Astrocyte (in vitro differentiated cells and primary cell): ENCODE results near the gene MYO19. TPM values are rescaled to one million over a fixed set of nuclear protein-coding genes. Genes with fewer than 3 reads are reported as not detected.

Source experiments
- DNase-seq: peaks from one replicate; pipeline ENCODE4 v3.0.0-alpha.2; 2010; ENCODE audit warnings: low read depth
- FAIRE-seq: peaks from 2 replicates; lab custom pipeline; 2011; peaks lifted over from hg19 to GRCh38; lab: Jason Lieb, UNC
- H2AFZ ChIP-seq: 2 replicates; pipeline ENCODE4 v1.6.0; 2012; ENCODE audit warnings: low read depth, low read length, inconsistent platforms
- H3K27ac ChIP-seq: 2 replicates; pipeline ENCODE4 v1.5.1; 2011; ENCODE audit warnings: low read depth, low read length, inconsistent platforms
- H3K27me3 ChIP-seq: 2 replicates; pipeline ENCODE4 v1.6.0; 2011; ENCODE audit warnings: low read length, inconsistent platforms; ENCODE audit not compliant: insufficient read depth
- H3K36me3 ChIP-seq: 2 replicates; pipeline ENCODE4 v1.5.1; 2011; ENCODE audit warnings: low read length, inconsistent platforms; ENCODE audit not compliant: insufficient read depth
- H3K4me1 ChIP-seq: 2 replicates; pipeline ENCODE4 v1.5.1; 2011; ENCODE audit warnings: low read length, inconsistent platforms; ENCODE audit not compliant: insufficient read depth
- H3K4me2 ChIP-seq: 2 replicates; pipeline ENCODE4 v1.6.0; 2012; ENCODE audit warnings: low read length, inconsistent platforms
- H3K4me3 ChIP-seq: 2 replicates; pipeline ENCODE4 v1.5.1; 2011; ENCODE audit warnings: low read depth, mild to moderate bottlenecking, low read length, inconsistent platforms; ENCODE audit not compliant: insufficient read depth
- H3K79me2 ChIP-seq: 2 replicates; pipeline ENCODE4 v1.6.0; 2012; ENCODE audit warnings: mild to moderate bottlenecking, low read length, inconsistent platforms; ENCODE audit not compliant: insufficient read depth
- H3K9ac ChIP-seq: 2 replicates; pipeline ENCODE4 v1.6.0; 2012; ENCODE audit warnings: mild to moderate bottlenecking, low read length, inconsistent platforms
- H3K9me3 ChIP-seq: 2 replicates; pipeline ENCODE4 v1.5.1; 2012; ENCODE audit warnings: low read depth, mild to moderate bottlenecking, low read length, inconsistent platforms; ENCODE audit not compliant: insufficient read depth
- H4K20me1 ChIP-seq: 2 replicates; pipeline ENCODE4 v1.6.0; 2012; ENCODE audit warnings: low read length, inconsistent platforms; ENCODE audit not compliant: insufficient read depth
- H3K27ac Mint-ChIP-seq: one replicate; pipeline ENCODE4 v1.8.0; 2021; ENCODE audit warnings: mild to moderate bottlenecking, mixed read lengths; ENCODE audit not compliant: unreplicated experiment
- H3K27me3 Mint-ChIP-seq: one replicate; pipeline ENCODE4 v1.8.0; 2021; ENCODE audit warnings: low read depth, mixed read lengths; ENCODE audit not compliant: unreplicated experiment
- H3K36me3 Mint-ChIP-seq: one replicate; pipeline ENCODE4 v1.8.0; 2021; ENCODE audit warnings: low read depth, mixed read lengths; ENCODE audit not compliant: unreplicated experiment
- H3K4me1 Mint-ChIP-seq: one replicate; pipeline ENCODE4 v1.8.0; 2021; ENCODE audit warnings: low read depth, mixed read lengths; ENCODE audit not compliant: unreplicated experiment
- H3K4me3 Mint-ChIP-seq: one replicate; pipeline ENCODE4 v1.8.0; 2021; ENCODE audit warnings: mild to moderate bottlenecking, moderate library complexity, mixed read lengths; ENCODE audit not compliant: unreplicated experiment
- H3K9me3 Mint-ChIP-seq: one replicate; pipeline ENCODE4 v1.8.0; 2021; ENCODE audit warnings: mild to moderate bottlenecking, mixed read lengths; ENCODE audit not compliant: unreplicated experiment
- EZH2 ChIP-seq: IDR thresholded peaks from 2 replicates; pipeline ENCODE4 v1.6.1; 2012; ENCODE audit warnings: mild to moderate bottlenecking, low read length, inconsistent platforms; ENCODE audit not compliant: insufficient read depth
- total RNA-seq: library from RNA; stranded (reverse); gene quantifications from 2 replicates; pipeline ENCODE4 v1.2.1, GENCODE V29; 2021
- TF ChIP-seq, protein P1 (sequence below): IDR thresholded peaks from 2 replicates; pipeline ENCODE4 v1.5.1; 2011; ENCODE audit warnings: low read depth, mild to moderate bottlenecking, inconsistent platforms, low read length, moderate library complexity; ENCODE audit not compliant: insufficient read depth

Gene MYO19
- total RNA-seq, 1 donor from 2014 or later: 42.9 TPM

GRCh38 chr17:36501351-36501750 lies 33.3 kb downstream of the MYO19 start:
- no peak overlapping the region for H2AFZ ChIP-seq
- H3K4me3 ChIP-seq: no peak overlapping the region
- H3K27me3 Mint-ChIP-seq: no peaks in the 10 kb centered on the region
- no peak for TF ChIP-seq EZH2
- TF ChIP-seq, protein P1, sequence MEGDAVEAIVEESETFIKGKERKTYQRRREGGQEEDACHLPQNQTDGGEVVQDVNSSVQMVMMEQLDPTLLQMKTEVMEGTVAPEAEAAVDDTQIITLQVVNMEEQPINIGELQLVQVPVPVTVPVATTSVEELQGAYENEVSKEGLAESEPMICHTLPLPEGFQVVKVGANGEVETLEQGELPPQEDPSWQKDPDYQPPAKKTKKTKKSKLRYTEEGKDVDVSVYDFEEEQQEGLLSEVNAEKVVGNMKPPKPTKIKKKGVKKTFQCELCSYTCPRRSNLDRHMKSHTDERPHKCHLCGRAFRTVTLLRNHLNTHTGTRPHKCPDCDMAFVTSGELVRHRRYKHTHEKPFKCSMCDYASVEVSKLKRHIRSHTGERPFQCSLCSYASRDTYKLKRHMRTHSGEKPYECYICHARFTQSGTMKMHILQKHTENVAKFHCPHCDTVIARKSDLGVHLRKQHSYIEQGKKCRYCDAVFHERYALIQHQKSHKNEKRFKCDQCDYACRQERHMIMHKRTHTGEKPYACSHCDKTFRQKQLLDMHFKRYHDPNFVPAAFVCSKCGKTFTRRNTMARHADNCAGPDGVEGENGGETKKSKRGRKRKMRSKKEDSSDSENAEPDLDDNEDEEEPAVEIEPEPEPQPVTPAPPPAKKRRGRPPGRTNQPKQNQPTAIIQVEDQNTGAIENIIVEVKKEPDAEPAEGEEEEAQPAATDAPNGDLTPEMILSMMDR: no peak
- H3K9ac ChIP-seq: no peak overlapping the region
- no peak overlapping the region for H3K4me2 ChIP-seq
- DNase-seq (no peak), FAIRE-seq (no peak)
- no peaks in the 10 kb centered on the region for H3K79me2 ChIP-seq
- H3K27ac ChIP-seq: no peak overlapping the region
- H3K9me3 Mint-ChIP-seq: no peaks in the 10 kb centered on the region
- H3K4me3 Mint-ChIP-seq: no peak overlapping the region
- peaks cover under 1% of the 10 kb centered on the region for H4K20me1 ChIP-seq
- no peaks in the 10 kb centered on the region for H3K4me1 ChIP-seq
- H3K27me3 ChIP-seq: no peaks in the 10 kb centered on the region
- peaks cover 25% of the 10 kb centered on the region for H3K36me3 ChIP-seq
- H3K27ac Mint-ChIP-seq: no peak overlapping the region
- peaks cover 4% of the 10 kb centered on the region for H3K4me1 Mint-ChIP-seq
- peaks cover 26% of the 10 kb centered on the region for H3K36me3 Mint-ChIP-seq
- H3K9me3 ChIP-seq: no peaks in the 10 kb centered on the region

- no peak for FAIRE-seq
- TF ChIP-seq EZH2: no peak
- TF ChIP-seq, protein P1: no peak
- H3K27me3 ChIP-seq: no peaks in the 10 kb centered on the region
- H3K36me3 Mint-ChIP-seq: peaks cover 22% of the 10 kb centered on the region
- no peak overlapping the region for H3K27ac ChIP-seq
- H3K9me3 ChIP-seq: no peaks in the 10 kb centered on the region
- no peak for DNase-seq
- H3K79me2 ChIP-seq: no peaks in the 10 kb centered on the region
- no peak overlapping the region for H2AFZ ChIP-seq
- peaks cover 29% of the 10 kb centered on the region for H3K36me3 ChIP-seq
- peaks cover 9% of the 10 kb centered on the region for H3K4me1 Mint-ChIP-seq
- H3K4me3 Mint-ChIP-seq: no peak overlapping the region
- no peak overlapping the region for H3K4me2 ChIP-seq
- H4K20me1 ChIP-seq: peaks cover 7% of the 10 kb centered on the region
- no peaks in the 10 kb centered on the region for H3K4me1 ChIP-seq
- no peak overlapping the region for H3K4me3 ChIP-seq
- H3K9me3 Mint-ChIP-seq: no peaks in the 10 kb centered on the region
- no peak overlapping the region for H3K9ac ChIP-seq
- H3K27ac Mint-ChIP-seq: no peak overlapping the region
- H3K27me3 Mint-ChIP-seq: no peaks in the 10 kb centered on the region
These were observed 33.9 kb downstream of the MYO19 start for GRCh38 chr17:36500745-36501225.

DNA sequence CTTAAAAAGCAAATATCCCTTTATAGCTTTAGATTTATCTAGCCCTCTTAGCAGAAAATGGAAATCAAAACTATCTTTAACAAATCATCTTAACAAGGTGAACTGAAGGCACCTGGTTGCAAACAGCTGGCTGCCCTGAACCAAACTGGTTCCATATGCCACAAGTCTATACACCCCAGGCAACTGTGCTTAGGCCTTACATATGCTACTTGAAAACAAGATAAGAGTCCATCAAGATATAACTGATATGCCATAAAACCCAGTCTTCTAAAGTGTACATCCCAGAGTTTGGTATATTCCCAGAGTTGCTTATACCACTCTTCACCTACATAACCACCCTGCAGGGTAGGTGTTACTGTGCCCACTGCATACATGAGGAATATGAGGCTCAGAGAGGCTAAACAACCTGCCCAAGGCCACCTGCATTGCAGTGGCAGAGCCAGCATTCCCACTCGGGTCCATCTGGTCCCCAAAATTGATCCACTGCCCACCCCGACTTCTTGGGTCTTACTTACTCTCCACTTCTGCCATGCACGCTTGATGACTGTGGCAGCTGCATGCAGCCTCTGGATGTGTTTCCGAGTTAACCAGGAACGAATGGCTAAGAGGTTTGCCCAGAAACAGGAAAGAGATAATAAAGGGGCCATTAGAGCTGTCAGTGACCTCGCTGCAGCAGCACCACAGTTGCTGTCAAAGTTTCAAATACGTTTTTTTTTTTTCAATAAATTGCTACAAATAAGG lies 35.9 kb downstream of the MYO19 start:
- Histone ChIP-seq H3K27me3 (no peaks in the 10 kb centered on the region), H3K9ac (no peak overlapping the region), H4K20me1 (peaks cover 7% of the 10 kb centered on the region), H3K27ac (no peak overlapping the region), H3K4me3 (no peak overlapping the region), H2AFZ (no peak overlapping the region), H3K4me1 (no peaks in the 10 kb centered on the region), H3K79me2 (no peaks in the 10 kb centered on the region), H3K4me2 (no peak overlapping the region), H3K36me3 (peaks cover 38% of the 10 kb centered on the region), H3K9me3 (no peaks in the 10 kb centered on the region)
- H3K4me1 Mint-ChIP-seq: peaks cover 13% of the 10 kb centered on the region
- no peaks in the 10 kb centered on the region for H3K27me3 Mint-ChIP-seq
- DNase-seq (no peak), FAIRE-seq (no peak)
- peaks cover 21% of the 10 kb centered on the region for H3K36me3 Mint-ChIP-seq
- no peak overlapping the region for H3K27ac Mint-ChIP-seq
- no peak overlapping the region for H3K4me3 Mint-ChIP-seq
- TF ChIP-seq, protein P1: no peak
- TF ChIP-seq EZH2: no peak
- H3K9me3 Mint-ChIP-seq: no peaks in the 10 kb centered on the region
